ENCODE measurements around the gene PBRM1. TPM values are rescaled to one million over a fixed set of nuclear protein-coding genes. Genes with fewer than 3 reads are reported as not detected.

PBRM1 gene
- total and polyA plus RNA-seq, 4 donors: 6.9 to 73.8 (median 36.4) TPM

DNA sequence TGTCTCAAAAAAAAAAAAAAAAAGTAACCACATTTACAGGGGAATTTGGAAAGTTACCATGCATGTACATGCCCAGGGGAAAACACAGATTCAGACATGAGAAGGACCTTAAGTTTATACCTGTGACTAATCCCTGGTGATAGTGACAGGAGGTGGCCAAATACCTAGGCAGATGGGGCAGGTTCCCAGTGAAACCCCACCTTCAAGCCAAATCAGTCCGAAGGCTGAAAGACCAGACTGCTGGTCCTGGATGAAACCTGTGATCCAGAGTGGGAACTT, 36.0 kb upstream of the PBRM1 start:
- WGBS, 2 donors: 93 to 100% methylated on average over 1 of the region's 1 CpG
- H3K36me3 ChIP-seq (ENCODE audit: control insufficient read depth in 1 of 2, insufficient read depth in 2 of 2, low read length in 1 of 2): no peaks in the 10 kb centered on the region
- no peaks in the 10 kb centered on the region for H3K9me3 ChIP-seq (ENCODE audit: control insufficient read depth, low read length)
- no peaks in the 10 kb centered on the region for H3K27me3 ChIP-seq (ENCODE audit: control insufficient read depth in 1 of 2, insufficient read depth in 2 of 2, low read length in 1 of 2)
- intact Hi-C loops (cut with DNase I): no loop called here
- no peak overlapping the region for H3K4me3 ChIP-seq (ENCODE audit: low read length in 2 of 2)
- H3K4me1 ChIP-seq (ENCODE audit: control insufficient read depth in 1 of 2, insufficient read depth in 2 of 2, low read length in 2 of 2): no peaks in the 10 kb centered on the region
- no peak overlapping the region for H3K27ac ChIP-seq (ENCODE audit: low read depth in 1 of 2, low read length in 2 of 2)
- DNase-seq (no peak), ATAC-seq (ENCODE audit: low FRiP score) (no peak)

- intact Hi-C loops (cut with DNase I): no loop called here
- H3K27ac ChIP-seq (ENCODE audit: low read depth in 1 of 2, low read length in 2 of 2): no peak overlapping the region
- 93 to 95% methylated on average over 6 of the region's 6 CpGs for WGBS, 2 donors
- ATAC-seq (ENCODE audit: low FRiP score) (no peak), DNase-seq (no peak)
- no peaks in the 10 kb centered on the region for H3K4me1 ChIP-seq (ENCODE audit: control insufficient read depth in 1 of 2, insufficient read depth in 2 of 2, low read length in 2 of 2)
- H3K36me3 ChIP-seq (ENCODE audit: control insufficient read depth in 1 of 2, insufficient read depth in 2 of 2, low read length in 1 of 2): no peaks in the 10 kb centered on the region
- no peak overlapping the region for H3K4me3 ChIP-seq (ENCODE audit: low read length in 2 of 2)
- H3K9me3 ChIP-seq (ENCODE audit: control insufficient read depth, low read length): no peaks in the 10 kb centered on the region
- H3K27me3 ChIP-seq (ENCODE audit: control insufficient read depth in 1 of 2, insufficient read depth in 2 of 2, low read length in 1 of 2): no peaks in the 10 kb centered on the region
Measured at GRCh38 chr3:52721002-52721729, 35.5 kb upstream of the PBRM1 start.

DNA sequence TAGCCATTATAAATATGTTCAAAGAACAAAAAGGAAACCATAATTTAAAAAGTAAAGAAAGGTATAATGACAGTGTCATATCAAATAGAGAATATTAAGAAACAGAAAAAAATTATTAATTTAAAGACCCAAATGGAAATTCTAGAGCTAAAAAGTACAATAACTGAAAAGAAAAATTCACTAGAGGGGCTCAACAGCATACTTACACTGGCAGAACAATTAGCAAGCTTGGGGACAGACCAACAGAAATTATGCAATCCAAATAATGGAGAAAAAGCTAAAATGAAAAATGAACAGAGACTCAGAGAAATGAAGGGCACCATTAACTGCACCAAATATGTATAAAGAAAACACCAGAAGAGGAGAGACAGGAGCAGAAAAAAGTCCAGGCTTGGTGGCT, 33.9 kb upstream of the PBRM1 start:
- Histone ChIP-seq H3K27ac (ENCODE audit: low read depth in 1 of 2, low read length in 2 of 2) (no peak overlapping the region), H3K27me3 (ENCODE audit: control insufficient read depth in 1 of 2, insufficient read depth in 2 of 2, low read length in 1 of 2) (no peaks in the 10 kb centered on the region), H3K4me3 (ENCODE audit: low read length in 2 of 2) (no peak overlapping the region), H3K36me3 (ENCODE audit: control insufficient read depth in 1 of 2, insufficient read depth in 2 of 2, low read length in 1 of 2) (no peaks in the 10 kb centered on the region), H3K4me1 (ENCODE audit: control insufficient read depth in 1 of 2, insufficient read depth in 2 of 2, low read length in 2 of 2) (no peaks in the 10 kb centered on the region), H3K9me3 (ENCODE audit: control insufficient read depth, low read length) (no peaks in the 10 kb centered on the region)
- ATAC-seq (ENCODE audit: low FRiP score) (no peak), DNase-seq (no peak)
- intact Hi-C loops (cut with DNase I): no loop called here

DNA sequence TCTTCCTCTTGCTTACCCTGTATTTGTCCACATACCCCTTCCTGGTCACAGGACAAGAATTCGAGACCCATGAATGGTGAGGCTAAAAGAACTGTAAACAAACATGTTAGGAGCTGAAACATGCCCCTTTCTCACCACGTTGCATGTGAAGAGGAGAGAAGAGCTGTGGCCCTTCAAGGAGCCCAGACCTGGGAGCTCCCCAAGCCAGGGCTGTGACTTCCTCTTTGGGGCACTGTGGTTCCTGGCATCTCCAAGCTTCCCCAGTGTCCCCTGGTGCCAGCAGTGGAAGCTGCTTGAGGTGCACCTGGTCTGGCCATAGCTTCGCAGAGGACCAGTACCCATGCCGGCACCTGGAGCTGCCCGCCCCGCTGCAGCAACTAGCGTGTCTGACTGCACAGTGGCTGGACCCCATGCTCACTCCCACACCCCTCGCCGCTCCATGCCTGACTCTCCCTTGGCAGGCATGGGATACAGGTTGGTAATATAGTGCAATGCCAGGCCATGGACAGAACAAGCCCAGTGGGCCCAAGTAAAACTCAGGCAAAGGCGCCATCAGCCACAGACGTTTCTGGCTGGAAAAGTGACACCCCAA, 30.1 kb upstream of the PBRM1 start:
- H3K9me3 ChIP-seq (ENCODE audit: control insufficient read depth, low read length): no peaks in the 10 kb centered on the region
- intact Hi-C loops (cut with DNase I): no loop called here
- 90 to 92% methylated on average over 11 of the region's 11 CpGs for WGBS, 2 donors
- no peak overlapping the region for H3K4me3 ChIP-seq (ENCODE audit: low read length in 2 of 2)
- DNase-seq (no peak), ATAC-seq (ENCODE audit: low FRiP score) (no peak)
- H3K27me3 ChIP-seq (ENCODE audit: control insufficient read depth in 1 of 2, insufficient read depth in 2 of 2, low read length in 1 of 2): no peaks in the 10 kb centered on the region
- H3K27ac ChIP-seq (ENCODE audit: low read depth in 1 of 2, low read length in 2 of 2): no peak overlapping the region
- H3K4me1 ChIP-seq (ENCODE audit: control insufficient read depth in 1 of 2, insufficient read depth in 2 of 2, low read length in 2 of 2): no peaks in the 10 kb centered on the region
- H3K36me3 ChIP-seq (ENCODE audit: control insufficient read depth in 1 of 2, insufficient read depth in 2 of 2, low read length in 1 of 2): no peaks in the 10 kb centered on the region

GRCh38 chr3:52714335-52715302, 28.9 kb upstream of the PBRM1 start:
- ATAC-seq (ENCODE audit: low FRiP score): peak; percentile 52
- no peaks in the 10 kb centered on the region for H3K36me3 ChIP-seq (ENCODE audit: control insufficient read depth in 1 of 2, insufficient read depth in 2 of 2, low read length in 1 of 2)
- no peak for DNase-seq
- H3K4me1 ChIP-seq (ENCODE audit: control insufficient read depth in 1 of 2, insufficient read depth in 2 of 2, low read length in 2 of 2): no peaks in the 10 kb centered on the region
- no peaks in the 10 kb centered on the region for H3K9me3 ChIP-seq (ENCODE audit: control insufficient read depth, low read length)
- intact Hi-C loops (cut with DNase I): no loop called here
- 40 to 45% methylated on average over 28 to 39 of the region's 39 CpGs for WGBS, 2 donors
- no peak overlapping the region for H3K4me3 ChIP-seq (ENCODE audit: low read length in 2 of 2)
- no peak overlapping the region for H3K27ac ChIP-seq (ENCODE audit: low read depth in 1 of 2, low read length in 2 of 2)
- H3K27me3 ChIP-seq (ENCODE audit: control insufficient read depth in 1 of 2, insufficient read depth in 2 of 2, low read length in 1 of 2): no peaks in the 10 kb centered on the region

DNA sequence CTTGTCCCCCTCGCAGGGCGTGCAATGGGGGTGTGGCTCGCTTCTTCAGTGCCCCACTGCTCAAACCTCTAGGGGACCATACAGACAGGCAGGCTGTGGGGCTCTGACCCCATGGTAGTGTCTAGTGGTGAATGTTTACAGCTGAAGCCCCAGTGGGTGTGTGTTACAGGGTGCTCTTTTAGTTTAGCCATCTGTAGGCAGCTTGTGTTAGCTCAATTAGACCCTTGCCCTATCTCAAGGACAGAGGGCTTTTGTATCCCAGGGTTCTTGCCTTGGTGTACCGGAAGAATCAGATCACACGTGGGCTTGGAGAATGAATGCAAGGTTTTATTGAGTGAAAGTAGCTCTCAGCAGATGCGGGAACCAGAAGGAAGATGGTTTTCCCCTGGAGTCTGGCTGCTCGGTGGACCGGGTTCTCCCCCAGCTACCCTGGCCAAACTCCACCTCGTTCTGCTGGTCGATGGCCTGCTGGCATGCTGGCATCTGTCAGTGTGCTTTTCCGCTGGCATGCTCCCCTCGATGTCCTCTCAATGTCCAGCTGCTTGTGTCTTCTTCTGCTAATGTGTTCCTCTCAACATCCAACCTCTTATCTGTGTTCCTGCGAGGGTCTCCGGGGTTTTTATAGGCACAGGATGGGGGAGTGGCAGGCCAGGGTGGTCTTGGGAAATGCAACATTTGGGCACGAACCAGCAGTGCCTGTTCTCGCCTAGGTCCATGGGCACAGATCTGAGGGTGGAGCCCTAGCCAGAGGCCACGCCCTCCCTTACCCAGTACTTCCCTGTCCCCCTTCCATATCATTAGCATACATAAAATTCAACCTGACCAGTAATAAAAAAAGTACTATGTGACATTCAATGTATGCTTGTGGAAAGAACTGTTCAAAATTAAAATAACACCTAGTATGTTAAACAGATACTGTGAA, 26.8 kb upstream of the PBRM1 start:
- intact Hi-C loops (cut with DNase I): no loop called here
- Histone ChIP-seq H3K9me3 (ENCODE audit: control insufficient read depth, low read length) (no peaks in the 10 kb centered on the region), H3K36me3 (ENCODE audit: control insufficient read depth in 1 of 2, insufficient read depth in 2 of 2, low read length in 1 of 2) (no peaks in the 10 kb centered on the region), H3K27ac (ENCODE audit: low read depth in 1 of 2, low read length in 2 of 2) (no peak overlapping the region), H3K4me1 (ENCODE audit: control insufficient read depth in 1 of 2, insufficient read depth in 2 of 2, low read length in 2 of 2) (no peaks in the 10 kb centered on the region), H3K27me3 (ENCODE audit: control insufficient read depth in 1 of 2, insufficient read depth in 2 of 2, low read length in 1 of 2) (no peaks in the 10 kb centered on the region), H3K4me3 (ENCODE audit: low read length in 2 of 2) (no peak overlapping the region)
- ATAC-seq (ENCODE audit: low FRiP score) (no peak), DNase-seq (no peak)
- 91 to 92% methylated on average over 17 of the region's 17 CpGs for WGBS, 2 donors

- ATAC-seq (ENCODE audit: low FRiP score) (no peak), DNase-seq (no peak)
- intact Hi-C loops (cut with DNase I): no loop called here
- Histone ChIP-seq H3K27me3 (ENCODE audit: control insufficient read depth in 1 of 2, insufficient read depth in 2 of 2, low read length in 1 of 2) (no peaks in the 10 kb centered on the region), H3K4me1 (ENCODE audit: control insufficient read depth in 1 of 2, insufficient read depth in 2 of 2, low read length in 2 of 2) (peaks cover 0 to 3% of the 10 kb centered on the region in 2 donors), H3K4me3 (ENCODE audit: low read length in 2 of 2) (no peak overlapping the region), H3K27ac (ENCODE audit: low read depth in 1 of 2, low read length in 2 of 2) (no peak overlapping the region), H3K9me3 (ENCODE audit: control insufficient read depth, low read length) (no peaks in the 10 kb centered on the region), H3K36me3 (ENCODE audit: control insufficient read depth in 1 of 2, insufficient read depth in 2 of 2, low read length in 1 of 2) (no peaks in the 10 kb centered on the region)
- 54 to 55% methylated on average over 2 of the region's 2 CpGs for WGBS, 2 donors
Measured at GRCh38 chr3:52710512-52710911, 24.8 kb upstream of the PBRM1 start.

DNA sequence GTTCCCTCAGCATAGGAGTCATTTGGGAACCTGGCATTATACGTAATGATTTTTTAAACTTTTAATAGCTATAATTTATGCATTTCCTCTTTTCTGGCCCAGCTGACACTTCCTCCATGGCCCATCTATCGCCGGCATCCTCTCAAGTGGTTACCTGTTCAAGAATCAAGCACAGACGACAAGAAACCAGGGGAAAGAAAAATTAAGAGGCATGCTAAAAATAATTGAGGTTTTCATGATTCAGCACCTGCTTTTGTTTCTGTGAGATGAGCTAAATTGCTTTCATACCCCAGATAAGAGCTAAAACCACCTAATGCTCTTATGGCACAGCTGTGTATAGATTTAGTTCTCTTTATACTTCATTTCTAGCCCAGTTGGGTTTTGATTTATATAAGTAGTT, 21.9 kb upstream of the PBRM1 start:
- DNase-seq (no peak), ATAC-seq (ENCODE audit: low FRiP score) (no peak)
- Histone ChIP-seq H3K27me3 (ENCODE audit: control insufficient read depth in 1 of 2, insufficient read depth in 2 of 2, low read length in 1 of 2) (no peaks in the 10 kb centered on the region), H3K4me3 (ENCODE audit: low read length in 2 of 2) (peak overlapping the region in 1 of 2 donors; percentile 41), H3K9me3 (ENCODE audit: control insufficient read depth, low read length) (no peaks in the 10 kb centered on the region), H3K27ac (ENCODE audit: low read depth in 1 of 2, low read length in 2 of 2) (no peak overlapping the region), H3K36me3 (ENCODE audit: control insufficient read depth in 1 of 2, insufficient read depth in 2 of 2, low read length in 1 of 2) (no peaks in the 10 kb centered on the region), H3K4me1 (ENCODE audit: control insufficient read depth in 1 of 2, insufficient read depth in 2 of 2, low read length in 2 of 2) (peaks cover 0 to 3% of the 10 kb centered on the region in 2 donors)
- WGBS, 2 donors: 83 to 86% methylated on average over 4 of the region's 4 CpGs
- intact Hi-C loops (cut with DNase I): no loop called here

All from aorta (tissue), 5 donors.